Measurements from ENCODE around the gene PARPBP. TPM values are rescaled to one million over a fixed set of nuclear protein-coding genes. Genes with fewer than 3 reads are reported as not detected.

PARPBP gene
- total and polyA plus RNA-seq, 8 donors: 4.4 to 20.6 (median 13.4) TPM

DNA sequence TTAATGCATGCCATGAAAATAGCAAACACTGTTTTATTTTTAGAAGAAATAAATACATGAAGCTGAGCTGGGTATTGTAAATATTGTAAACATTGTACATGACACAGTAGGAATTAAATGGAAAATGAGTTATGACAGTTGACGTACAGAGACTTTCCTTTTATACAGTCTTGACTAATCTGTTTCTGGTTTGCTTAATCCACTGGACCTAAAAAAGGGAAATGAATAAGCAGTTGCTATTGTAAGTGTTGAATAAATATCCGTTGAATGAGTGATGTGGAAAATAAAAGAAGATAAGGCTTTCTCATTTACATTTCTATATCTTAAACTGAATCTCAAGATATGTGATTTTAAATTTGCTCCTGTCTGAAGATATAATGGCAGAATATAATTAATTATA, 62.7 kb downstream of the PARPBP start:
- H3K27ac ChIP-seq: no peak overlapping the region
- no peaks in the 10 kb centered on the region for H3K4me1 ChIP-seq
- no peak overlapping the region for H3K4me3 ChIP-seq
- DNase-seq (no peak), ATAC-seq (no peak)
- H3K36me3 ChIP-seq: no peaks in the 10 kb centered on the region
- intact Hi-C loops (cut with DNase I): no loop called here
- H3K9me3 ChIP-seq: no peaks in the 10 kb centered on the region
- TF ChIP-seq, protein P1, sequence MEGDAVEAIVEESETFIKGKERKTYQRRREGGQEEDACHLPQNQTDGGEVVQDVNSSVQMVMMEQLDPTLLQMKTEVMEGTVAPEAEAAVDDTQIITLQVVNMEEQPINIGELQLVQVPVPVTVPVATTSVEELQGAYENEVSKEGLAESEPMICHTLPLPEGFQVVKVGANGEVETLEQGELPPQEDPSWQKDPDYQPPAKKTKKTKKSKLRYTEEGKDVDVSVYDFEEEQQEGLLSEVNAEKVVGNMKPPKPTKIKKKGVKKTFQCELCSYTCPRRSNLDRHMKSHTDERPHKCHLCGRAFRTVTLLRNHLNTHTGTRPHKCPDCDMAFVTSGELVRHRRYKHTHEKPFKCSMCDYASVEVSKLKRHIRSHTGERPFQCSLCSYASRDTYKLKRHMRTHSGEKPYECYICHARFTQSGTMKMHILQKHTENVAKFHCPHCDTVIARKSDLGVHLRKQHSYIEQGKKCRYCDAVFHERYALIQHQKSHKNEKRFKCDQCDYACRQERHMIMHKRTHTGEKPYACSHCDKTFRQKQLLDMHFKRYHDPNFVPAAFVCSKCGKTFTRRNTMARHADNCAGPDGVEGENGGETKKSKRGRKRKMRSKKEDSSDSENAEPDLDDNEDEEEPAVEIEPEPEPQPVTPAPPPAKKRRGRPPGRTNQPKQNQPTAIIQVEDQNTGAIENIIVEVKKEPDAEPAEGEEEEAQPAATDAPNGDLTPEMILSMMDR (IDR thresholded peaks at IDR 0.05): no peak
- no peaks in the 10 kb centered on the region for H3K27me3 ChIP-seq

DNA sequence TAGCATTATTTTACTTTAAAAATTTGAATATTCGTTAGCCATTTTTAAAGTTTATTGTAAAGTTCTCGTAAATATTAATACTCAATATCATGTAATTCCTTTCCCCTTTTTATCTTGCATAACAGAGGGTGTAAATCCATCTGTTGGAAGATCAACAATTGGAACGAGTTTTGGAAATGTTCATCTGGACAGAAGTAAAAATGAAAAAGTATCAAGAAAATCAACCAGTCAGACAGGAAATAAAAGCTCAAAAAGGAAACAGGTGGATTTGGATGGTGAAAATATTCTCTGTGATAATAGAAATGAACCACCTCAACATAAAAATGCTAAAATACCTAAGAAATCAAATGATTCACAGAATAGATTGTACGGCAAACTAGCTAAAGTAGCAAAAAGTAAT, 75.8 kb downstream of the PARPBP start:
- intact Hi-C loops (cut with DNase I): no loop called here
- TF ChIP-seq, protein P1 (IDR thresholded peaks at IDR 0.05): no peak
- ATAC-seq: no peak

DNA sequence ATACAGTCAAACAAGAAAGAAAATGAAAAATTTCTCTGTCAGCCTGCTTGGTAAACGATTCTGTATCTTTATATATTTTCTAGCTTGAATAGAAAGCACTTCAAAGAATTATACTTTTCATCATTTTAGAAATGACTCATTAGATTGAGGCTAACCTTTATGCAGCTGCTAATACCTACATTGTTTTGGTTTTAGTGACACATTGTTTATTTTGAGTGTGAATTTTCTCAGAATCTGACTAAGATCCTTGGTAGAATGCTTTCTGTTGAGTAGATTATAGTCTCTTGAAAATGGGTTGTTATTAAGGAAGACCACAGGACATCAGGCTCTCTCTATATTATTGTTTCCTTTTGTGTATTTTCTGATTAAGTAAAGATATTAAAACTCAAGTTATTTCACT, 77.8 kb downstream of the PARPBP start, which contains the start of gene PMCH:
TSS of gene PMCH (minus strand) at position 45 of the 400 bp plus-strand sequence. CDS start 63 bp downstream, outside the sequence.
- Histone ChIP-seq H3K4me3 (no peak within 1 kb of the TSS), H3K27me3 (no peaks in the 10 kb centered on the region), H3K9me3 (no peaks in the 10 kb centered on the region), H3K36me3 (no peaks in the 10 kb centered on the region), H3K4me1 (no peaks in the 10 kb centered on the region), H3K27ac (no peak within 1 kb of the TSS)
- TF ChIP-seq, protein P1 (IDR thresholded peaks at IDR 0.05): no peak
- DNase-seq (no peak), ATAC-seq (no peak)
- intact Hi-C loops (cut with DNase I): no loop called here

More for the DNA sequence above, 75.8 kb downstream of the PARPBP start:
- Histone ChIP-seq H3K4me3 (no peak overlapping the region), H3K9me3 (no peaks in the 10 kb centered on the region), H3K4me1 (no peaks in the 10 kb centered on the region), H3K27me3 (no peaks in the 10 kb centered on the region), H3K27ac (no peak overlapping the region), H3K36me3 (no peaks in the 10 kb centered on the region)
- no peak for DNase-seq

DNA sequence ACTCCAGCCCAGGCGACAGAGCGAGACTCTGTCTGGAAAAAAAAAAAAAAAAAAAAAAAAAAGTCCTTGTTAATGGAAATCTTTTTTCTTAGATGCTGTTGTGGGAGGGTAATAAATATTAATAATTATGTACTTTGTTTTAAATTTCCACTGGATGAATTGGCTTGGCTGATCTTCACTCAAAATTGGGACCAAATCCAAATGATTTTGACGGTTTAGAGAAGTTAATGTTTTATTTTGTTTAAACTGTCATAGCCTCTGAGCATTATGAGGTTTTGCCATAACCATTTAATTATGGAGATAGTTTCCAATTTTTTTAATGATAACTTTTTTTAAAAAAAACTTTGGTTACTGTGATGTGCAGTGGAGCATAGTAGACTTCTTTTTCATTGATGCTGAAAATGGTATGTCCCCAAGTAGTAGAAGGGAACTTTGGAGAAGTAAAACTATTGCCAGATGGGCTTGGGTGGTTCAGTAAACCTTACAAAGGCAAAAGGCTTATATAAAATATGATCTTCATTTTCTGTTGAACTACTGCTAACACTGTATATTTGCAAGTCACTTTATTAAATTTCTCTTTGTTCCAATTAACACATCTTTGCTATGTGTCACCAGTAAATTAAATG, 81.6 kb downstream of the PARPBP start:
- intact Hi-C loops (cut with DNase I): no loop called here
- TF ChIP-seq, protein P1 (IDR thresholded peaks at IDR 0.05): no peak

DNA sequence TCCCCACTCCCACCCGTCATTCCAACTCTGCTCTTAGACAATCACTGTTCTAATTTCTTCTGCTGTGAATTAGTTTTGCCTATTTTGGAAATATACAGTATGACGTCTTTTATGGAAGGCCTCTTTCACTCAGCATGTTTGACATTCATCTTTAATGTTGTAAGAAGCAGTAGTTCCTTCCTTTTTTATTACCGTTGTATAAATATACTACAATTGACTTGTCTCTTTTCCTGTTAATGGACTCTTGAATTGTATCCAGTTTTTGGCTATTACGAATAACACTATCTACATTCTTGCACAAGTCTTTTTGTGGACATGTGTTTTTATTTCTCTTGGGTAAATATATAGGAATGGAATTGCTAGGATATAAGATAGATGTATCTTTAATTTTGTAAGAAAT, 82.6 kb downstream of the PARPBP start:
- Histone ChIP-seq H3K4me1 (no peaks in the 10 kb centered on the region), H3K9me3 (no peaks in the 10 kb centered on the region), H3K36me3 (no peaks in the 10 kb centered on the region), H3K27me3 (no peaks in the 10 kb centered on the region), H3K27ac (no peak overlapping the region), H3K4me3 (no peak overlapping the region)
- no peak for DNase-seq
- ATAC-seq: no peak
- TF ChIP-seq, protein P1 (IDR thresholded peaks at IDR 0.05): no peak
- intact Hi-C loops (cut with DNase I): no loop called here

More for the DNA sequence above, 81.6 kb downstream of the PARPBP start:
- DNase-seq (no peak), ATAC-seq (no peak)
- no peaks in the 10 kb centered on the region for H3K9me3 ChIP-seq
- no peak overlapping the region for H3K27ac ChIP-seq
- H3K4me3 ChIP-seq: no peak overlapping the region
- H3K36me3 ChIP-seq: no peaks in the 10 kb centered on the region
- H3K4me1 ChIP-seq: no peaks in the 10 kb centered on the region
- H3K27me3 ChIP-seq: no peaks in the 10 kb centered on the region
